H1 (cell line): ENCODE measurements around the gene TIMM29. TPM values are rescaled to one million over a fixed set of nuclear protein-coding genes. Genes with fewer than 3 reads are reported as not detected.

Experiments used
- CTCF ChIA-PET: fragments of 300-600 bp; sonication (Branson Sonifier 250); formaldehyde crosslinking; loops from one replicate; lab custom pipeline; 2021; ENCODE audit not compliant: partially characterized antibody; lab: Charles Lee
- POLR2A ChIA-PET: fragments of 300-600 bp; sonication (Branson Sonifier 250); formaldehyde crosslinking; loops from one replicate; lab custom pipeline; 2021; ENCODE audit warnings: inconsistent platforms; ENCODE audit not compliant: partially characterized antibody; lab: Charles Lee
- DNase-seq, 2 experiments: peaks; one replicate each; pipeline versions ENCODE4 v3.0.0 to v3.0.0-alpha.2; 2010 to 2022; ENCODE audit warnings: low spot score in 2 of 2, low read depth in 1 of 2, mixed read lengths in 1 of 2
- FAIRE-seq: peaks from 2 replicates; lab custom pipeline; 2011; peaks lifted over from hg19 to GRCh38; lab: Jason Lieb, UNC
- H2AFZ ChIP-seq: 2 replicates; pipeline ENCODE4 v1.8.1; 2012; ENCODE audit warnings: low read length, inconsistent platforms
- H2AK5ac ChIP-seq: 2 replicates; pipeline ENCODE4 v1.6.1; 2013; ENCODE audit warnings: low read depth, low read length
- H2BK120ac ChIP-seq: replicated peaks from 2 replicates; pipeline ENCODE3; 2013; ENCODE audit warnings: low read depth, low read length, inconsistent platforms
- H2BK12ac ChIP-seq: 2 replicates; pipeline ENCODE4 v1.6.1; 2013; ENCODE audit warnings: low read depth, low read length
- H2BK15ac ChIP-seq: 2 replicates; pipeline ENCODE4 v1.6.1; 2013; ENCODE audit warnings: low read length
- H2BK20ac ChIP-seq: 2 replicates; pipeline ENCODE4 v1.6.1; 2013; ENCODE audit warnings: low read length
- H2BK5ac ChIP-seq: 2 replicates; pipeline ENCODE4 v1.6.1; 2013; ENCODE audit warnings: low read depth, low read length
- H3K14ac ChIP-seq: 2 replicates; pipeline ENCODE4 v1.6.1; 2013; ENCODE audit warnings: inconsistent platforms; ENCODE audit not compliant: insufficient read length
- H3K18ac ChIP-seq: 2 replicates; pipeline ENCODE4 v1.6.1; 2013; ENCODE audit warnings: low read length; ENCODE audit errors: extremely low read depth
- H3K23ac ChIP-seq: 2 replicates; pipeline ENCODE4 v1.6.1; 2013; ENCODE audit warnings: inconsistent platforms; ENCODE audit not compliant: insufficient read length
- H3K23me2 ChIP-seq: 2 replicates; pipeline ENCODE4 v1.6.1; 2013; ENCODE audit warnings: low read depth, low read length
- H3K27ac ChIP-seq: 2 replicates; pipeline ENCODE4 v1.6.1; 2011; ENCODE audit warnings: low read depth, low read length, inconsistent platforms
- H3K27me3 ChIP-seq, 4 experiments: replicated peaks in 1 of 4; 1 replicate in 1 of 4; 2 replicates in 3 of 4; pipeline versions ENCODE4 v1.6.1 to v1.8.1; 2011 to 2013; ENCODE audit warnings: low read length in 3 of 4, mild to moderate bottlenecking in 3 of 4, inconsistent platforms in 2 of 4, mixed read lengths in 2 of 4, moderate library complexity in 1 of 4; ENCODE audit not compliant: control insufficient read depth in 3 of 4, insufficient read depth in 3 of 4; ENCODE audit errors: extremely low read depth in 1 of 4
- H3K36me3 ChIP-seq, 4 experiments: 2 replicates each; pipeline versions ENCODE4 v1.6.1 to v1.8.1; 2011 to 2013; ENCODE audit warnings: mild to moderate bottlenecking in 4 of 4, low read length in 3 of 4, moderate library complexity in 2 of 4, control low read depth in 1 of 4, inconsistent platforms in 1 of 4; ENCODE audit not compliant: insufficient read depth in 4 of 4, control insufficient read depth in 2 of 4
- H3K4ac ChIP-seq: replicated peaks from 2 replicates; pipeline ENCODE3; 2013; ENCODE audit warnings: low read length, low read depth, mixed read lengths, inconsistent platforms; ENCODE audit not compliant: insufficient read length
- H3K4me1 ChIP-seq, 4 experiments: replicated peaks in 1 of 4; 1 replicate in 1 of 4; 2 replicates in 3 of 4; pipeline versions ENCODE4 v1.6.1 to v1.8.1; 2011 to 2013; ENCODE audit warnings: low read length in 3 of 4, inconsistent platforms in 2 of 4, mixed read lengths in 1 of 4; ENCODE audit not compliant: insufficient read depth in 4 of 4, control insufficient read depth in 3 of 4
- H3K4me2 ChIP-seq, 2 experiments: 2 replicates each; pipeline versions ENCODE4 v1.6.1 to v1.8.1; 2011 to 2013; ENCODE audit warnings: low read depth in 2 of 2, low read length in 2 of 2, control low read depth in 1 of 2, inconsistent platforms in 1 of 2, mild to moderate bottlenecking in 1 of 2; ENCODE audit not compliant: insufficient read depth in 1 of 2
- H3K4me3 ChIP-seq, 4 experiments: fragments of 200-600, 300-600 bp in 1 of 4; sonication (generic), shearing (Covaris generic), sonication (Bioruptor Twin) in 1 of 4; 2 replicates each; pipeline versions ENCODE4 v1.5.1 to v1.8.1; 2011 to 2016; ENCODE audit warnings: low read length in 4 of 4, low read depth in 3 of 4, control low read depth in 2 of 4, inconsistent platforms in 2 of 4, mild to moderate bottlenecking in 2 of 4, mixed read lengths in 1 of 4, moderate library complexity in 1 of 4; ENCODE audit not compliant: insufficient read depth in 2 of 4; ENCODE audit errors: extremely low read depth in 1 of 4
- H3K56ac ChIP-seq: replicated peaks from 2 replicates; pipeline ENCODE3; 2013; ENCODE audit warnings: low read depth, mild to moderate bottlenecking, mixed read lengths, low read length, inconsistent platforms; ENCODE audit not compliant: insufficient read length
- H3K79me1 ChIP-seq: 2 replicates; pipeline ENCODE4 v1.6.1; 2013; ENCODE audit warnings: low read depth, low read length, control low read depth
- H3K79me2 ChIP-seq, 2 experiments: 2 replicates each; pipeline versions ENCODE4 v1.6.1 to v1.8.1; 2012 to 2013; ENCODE audit warnings: low read length in 2 of 2, mild to moderate bottlenecking in 2 of 2, inconsistent platforms in 1 of 2; ENCODE audit not compliant: insufficient read depth in 2 of 2, control insufficient read depth in 1 of 2
- H3K9ac ChIP-seq, 4 experiments: replicated peaks in 1 of 4; 1 replicate in 1 of 4; 2 replicates in 3 of 4; pipeline versions ENCODE4 v1.6.1 to v1.8.1; 2011 to 2013; ENCODE audit warnings: low read depth in 3 of 4, low read length in 3 of 4, control low read depth in 2 of 4, mild to moderate bottlenecking in 2 of 4, moderate library complexity in 2 of 4, inconsistent platforms in 1 of 4; ENCODE audit errors: extremely low read depth in 1 of 4
- H3K9me3 ChIP-seq, 2 experiments: 2 replicates each; pipeline versions ENCODE4 v1.6.1 to v1.8.1; 2012 to 2013; ENCODE audit warnings: mild to moderate bottlenecking in 2 of 2, moderate library complexity in 2 of 2, control low read depth in 1 of 2, inconsistent platforms in 1 of 2, low read depth in 1 of 2, low read length in 1 of 2, mixed read lengths in 1 of 2; ENCODE audit not compliant: insufficient read depth in 2 of 2
- H4K20me1 ChIP-seq, 2 experiments: replicated peaks in 1 of 2; 2 replicates each; pipeline versions ENCODE3 to v1.8.1; 2011 to 2013; ENCODE audit warnings: inconsistent platforms in 2 of 2, low read length in 2 of 2, mild to moderate bottlenecking in 1 of 2; ENCODE audit not compliant: insufficient read depth in 2 of 2, control insufficient read depth in 1 of 2
- H4K5ac ChIP-seq: 2 replicates; pipeline ENCODE4 v1.6.1; 2013; ENCODE audit warnings: low read length, low read depth, mixed read lengths, inconsistent platforms; ENCODE audit not compliant: insufficient read length
- H4K8ac ChIP-seq: 2 replicates; pipeline ENCODE4 v1.8.0; 2013; ENCODE audit warnings: mild to moderate bottlenecking, moderate library complexity, low read length, inconsistent platforms; ENCODE audit not compliant: insufficient read depth; ENCODE audit errors: extremely low read depth
- H4K91ac ChIP-seq: replicated peaks from 2 replicates; pipeline ENCODE3; 2013; ENCODE audit warnings: low read length, mixed read lengths, inconsistent platforms; ENCODE audit not compliant: insufficient read length
- CTCF ChIP-seq, 3 experiments: IDR thresholded peaks; 1 replicate in 2 of 3; 2 replicates in 1 of 3; pipeline versions ENCODE4 v1.5.1 to v1.6.1; 2011; ENCODE audit warnings: low read length in 3 of 3, mild to moderate bottlenecking in 3 of 3, inconsistent platforms in 2 of 3, low read depth in 1 of 3, moderate library complexity in 1 of 3; ENCODE audit not compliant: insufficient read depth in 1 of 3; ENCODE audit errors: control extremely low read depth in 1 of 3
- HDAC6 ChIP-seq: IDR thresholded peaks from one replicate; pipeline ENCODE4 v1.7.1; 2012; ENCODE audit warnings: low read depth, mild to moderate bottlenecking, inconsistent platforms, low read length, moderate library complexity
- KDM1A ChIP-seq: fragments of 200-600, 300-600 bp; sonication (generic); IDR thresholded peaks from 2 replicates; pipeline ENCODE4 v1.7.1; 2016; ENCODE audit warnings: mild to moderate bottlenecking, low read length, borderline replicate concordance
- RBBP5 ChIP-seq: IDR thresholded peaks from 2 replicates; pipeline ENCODE4 v1.7.1; 2012; ENCODE audit warnings: low read depth, mild to moderate bottlenecking, inconsistent platforms, low read length, moderate library complexity, borderline replicate concordance
- SRF ChIP-seq: IDR thresholded peaks from 2 replicates; pipeline ENCODE4 v1.6.1; 2011; ENCODE audit warnings: mild to moderate bottlenecking, low read depth, low read length, moderate library complexity
- WGBS, 2 experiments: shearing (Covaris generic) in 1 of 2; methylation state at CpG; one replicate each; pipeline versions ENCODE4 v1.1.6 to v1.1.7; 2013 to 2015; ENCODE audit warnings: low lambda C conversion rate in 2 of 2, mixed read lengths in 2 of 2, inconsistent platforms in 1 of 2, low coverage in 1 of 2, missing lambda C conversion rate in 1 of 2; ENCODE audit not compliant: insufficient replicate concordance in 2 of 2, insufficient coverage in 1 of 2, insufficient read length in 1 of 2; ENCODE audit errors: extremely low coverage in 1 of 2, missing lambda C conversion rate in 1 of 2; 5-methylcytosine and 5-hydroxymethylcytosine counted together
- polyA plus RNA-seq, 7 experiments: library from polyadenylated mRNA; depleted of rRNA in 3 of 7; stranded (reverse) in 5 of 7; unstranded in 2 of 7; fragments of >200 nt in 5 of 7; fragments of 200-250 nt in 2 of 7; gene quantifications; 1 replicate in 5 of 7; 2 replicates in 1 of 7; 4 replicates in 1 of 7; pipeline versions ENCODE4 v1.2.1 to v1.2.3, GENCODE V29; 2011 to 2013; ENCODE audit warnings: missing spikeins in 2 of 7, mixed read lengths in 2 of 7
- total RNA-seq: library from RNA; stranded (reverse); fragmentation: NEBNext Ultra II Directional; extraction: Animal tissue kit (Norgen Biotek cat#: 25700); gene quantifications from 2 replicates; pipeline ENCODE4 v1.2.1, GENCODE V29; 2021

TIMM29 gene
- total and polyA plus RNA-seq, 2 of the 8 experiments (the other 6 are each of a cell fraction or from before 2014, with no cell fraction given) = 15.9 to 24.0 TPM

- no peak overlapping the region for H3K4ac ChIP-seq
- no peak overlapping the region for H3K56ac ChIP-seq
- H3K9me3 ChIP-seq = no peaks in the 10 kb centered on the region
- POLR2A ChIA-PET = interaction anchor here (0.5 to 1.1 kb wide), 2 partner anchors 312 to 471 kb away, joined by 3 read pairs; no protein-coding TSS in a partner anchor
- no peak overlapping the region for H3K23ac ChIP-seq
- no peak overlapping the region for H3K4me3 ChIP-seq
- H3K79me1 ChIP-seq = no peaks in the 10 kb centered on the region
- no peak overlapping the region for H3K27ac ChIP-seq
- CTCF ChIA-PET = interaction anchor here (0.9 to 9.7 kb wide), 13 partner anchors 8 to 190 kb away, joined by 3 to 110 read pairs (median 6); partner anchors contain the start of gene SMARCA4
- H4K20me1 ChIP-seq = no peaks in the 10 kb centered on the region
- H3K4me1 ChIP-seq = no peaks in the 10 kb centered on the region; a peak in 1 of 7 replicates
- H3K36me3 ChIP-seq = peaks cover 0 to 1% (median 0%) of the 10 kb centered on the region in 4 experiments; a peak in 2 of 8 replicates
- no peak overlapping the region for H4K91ac ChIP-seq
- H3K18ac ChIP-seq = no peak overlapping the region
- no peak overlapping the region for H2BK15ac ChIP-seq
- no peak overlapping the region for H2BK5ac ChIP-seq
- H4K8ac ChIP-seq = no peak overlapping the region; the same call in 1 of the 2 replicates
- FAIRE-seq (no peak), DNase-seq (no peak)
- no peak overlapping the region for H2AK5ac ChIP-seq
- no peak overlapping the region for H2BK120ac ChIP-seq
- TF ChIP-seq RBBP5 = no peak
- no peak for TF ChIP-seq SRF
- no peak for TF ChIP-seq KDM1A
- TF ChIP-seq HDAC6 = no peak
- no peak for TF ChIP-seq CTCF (IDR thresholded peaks at IDR 0.05; ENCODE audit: control extremely low read depth in 1 of 3, insufficient read depth in 1 of 3, low read depth in 1 of 3, low read length in 3 of 3)
- H2BK20ac ChIP-seq = no peak overlapping the region
- WGBS, 2 experiments = 84% methylated on average over 8 of the region's 9 CpGs; no CpG with 5 or more reads in 1 of the 2 experiments
- no peak overlapping the region for H3K14ac ChIP-seq
- no peak overlapping the region for H3K9ac ChIP-seq
- H3K27me3 ChIP-seq = no peaks in the 10 kb centered on the region
- no peak overlapping the region for H4K5ac ChIP-seq
- no peaks in the 10 kb centered on the region for H3K23me2 ChIP-seq
- no peak overlapping the region for H2AFZ ChIP-seq
- H2BK12ac ChIP-seq = no peak overlapping the region
- H3K79me2 ChIP-seq = peaks cover 0 to 3% of the 10 kb centered on the region in 2 experiments; a peak in 2 of 4 replicates
- no peak overlapping the region for H3K4me2 ChIP-seq
Measured at GRCh38 chr19:10935371-10936059, 6.9 kb downstream of the TIMM29 start.
